ENCODE results near the gene CSNK1G2.

Gene CSNK1G2

DNA sequence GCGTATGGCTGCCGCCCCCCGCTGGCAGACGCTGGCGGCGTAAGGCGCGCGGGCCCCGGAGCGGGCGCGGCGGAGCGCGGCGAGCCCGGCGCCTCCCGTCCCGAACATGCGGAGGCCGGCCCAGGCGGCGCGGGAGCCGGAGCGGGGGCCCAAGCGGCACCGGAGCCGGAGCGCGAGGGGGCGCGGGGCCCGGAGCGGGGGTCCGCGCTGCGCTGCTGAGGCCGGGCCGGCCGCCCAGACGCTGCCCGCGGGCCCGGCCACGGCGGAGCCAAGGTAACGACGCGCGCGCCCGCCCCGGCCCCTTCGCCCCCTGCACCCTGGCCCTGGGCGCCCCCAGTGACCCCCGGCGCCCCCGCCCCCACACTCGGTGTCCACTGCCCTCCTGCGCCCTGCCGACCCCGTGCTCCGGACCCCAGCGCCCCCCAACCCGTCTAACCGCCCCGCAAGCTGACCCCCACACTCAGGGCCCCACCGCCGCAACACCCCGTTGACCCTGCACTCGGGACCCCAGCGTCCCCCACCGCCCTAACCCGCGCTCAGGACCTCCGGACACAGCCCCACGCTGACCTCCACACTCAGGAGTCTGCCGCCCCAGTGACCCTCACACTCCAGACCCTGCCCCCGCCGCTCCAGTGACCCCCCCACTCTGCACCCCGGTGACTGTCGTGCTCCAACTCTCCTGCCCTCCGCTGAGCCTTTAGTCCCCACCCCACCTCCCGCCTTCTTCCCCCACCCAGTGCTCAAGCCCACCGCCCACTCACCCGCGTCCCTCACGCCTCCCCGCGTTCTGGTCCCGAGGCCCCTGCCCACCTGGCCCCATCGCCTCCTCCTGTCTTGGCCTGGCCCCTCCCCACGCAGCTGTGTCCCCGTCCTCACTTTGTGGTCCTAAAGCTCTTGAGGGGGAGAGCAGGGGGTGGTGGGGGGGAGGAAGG, at the start of gene CSNK1G2:
CSNK1G2 (plus strand) TSS at position 27 of the 932 bp plus-strand sequence. CDS start 28,601 bp downstream, outside the sequence.
- peak in 3 of 58 donors; percentile 43 to 52 (median 52) for DNase-seq

DNA sequence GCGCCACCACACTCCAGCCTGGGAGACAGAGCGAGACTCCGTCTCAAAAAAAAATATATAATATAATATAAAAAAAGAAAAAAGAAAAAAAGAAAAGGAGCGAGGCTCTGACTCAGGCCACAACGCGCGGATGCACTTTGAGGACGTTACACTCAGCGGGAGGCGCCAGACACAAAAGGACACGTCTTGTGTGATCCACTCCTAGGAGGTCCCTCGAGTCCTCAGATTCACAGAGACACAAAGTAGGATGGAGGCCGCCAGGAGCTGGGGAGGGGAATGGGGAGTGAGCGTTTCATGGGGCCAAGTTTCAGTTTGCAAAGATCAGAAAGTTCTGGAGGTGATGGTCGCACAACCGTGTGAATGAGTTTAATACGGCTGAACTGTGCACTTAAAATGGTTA, 47.2 kb upstream of the CSNK1G2 start:
- DNase-seq, result no peak

- no peak for DNase-seq
Observed at GRCh38 chr19:1896508-1896907, 44.5 kb upstream of the CSNK1G2 start.

- DNase-seq, result peak in 8 of 58 donors; percentile 15 to 34 (median 23)
Observed at GRCh38 chr19:1901940-1902404, 39.0 kb upstream of the CSNK1G2 start.

- no peak for DNase-seq
Observed at GRCh38 chr19:1902923-1903322, 38.0 kb upstream of the CSNK1G2 start.

- DNase-seq, result no peak
Observed at GRCh38 chr19:1904860-1905109, 36.2 kb upstream of the CSNK1G2 start.

GRCh38 chr19:1905110-1905862, 35.7 kb upstream of the CSNK1G2 start, which contains the start of the genes ADAT3 and SCAMP4:
TSS of gene ADAT3 (plus strand) at chr19:1905399. CDS start at chr19:1912048, 6,649 bp downstream.
TSS of gene SCAMP4 (plus strand) at chr19:1905399. CDS start at chr19:1915020, 9,621 bp downstream.
- peak; percentile 51 to 99 (median 98) for DNase-seq

DNA sequence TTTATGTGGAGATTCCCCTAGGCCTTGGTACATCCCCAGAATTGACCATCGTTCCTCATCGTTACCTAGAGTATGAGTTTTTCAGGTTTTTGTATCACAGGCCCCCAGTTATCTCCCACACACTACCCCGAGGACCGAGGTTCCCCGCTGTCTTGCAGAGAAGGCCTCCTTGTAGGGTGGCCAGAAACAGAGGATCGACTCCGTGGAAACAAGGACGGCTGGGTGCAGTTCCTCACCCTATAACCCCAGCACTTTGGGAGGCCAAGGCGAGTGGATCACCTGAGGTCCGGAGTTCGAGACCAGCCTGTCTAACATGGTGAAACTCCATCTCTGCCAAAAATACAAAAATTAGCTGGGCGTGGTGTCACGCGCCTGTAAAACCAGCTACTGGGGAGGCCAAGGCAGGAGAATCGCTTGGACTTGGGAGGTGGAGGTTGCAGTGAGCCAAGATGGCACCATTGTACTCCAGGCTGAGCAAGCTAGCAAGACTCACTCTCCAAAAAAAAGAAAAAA, 35.1 kb upstream of the CSNK1G2 start:
- peak in 1 of 58 donors; percentile 27 for DNase-seq

- DNase-seq, result no peak
Observed at GRCh38 chr19:1906985-1907562, 33.9 kb upstream of the CSNK1G2 start.

DNA sequence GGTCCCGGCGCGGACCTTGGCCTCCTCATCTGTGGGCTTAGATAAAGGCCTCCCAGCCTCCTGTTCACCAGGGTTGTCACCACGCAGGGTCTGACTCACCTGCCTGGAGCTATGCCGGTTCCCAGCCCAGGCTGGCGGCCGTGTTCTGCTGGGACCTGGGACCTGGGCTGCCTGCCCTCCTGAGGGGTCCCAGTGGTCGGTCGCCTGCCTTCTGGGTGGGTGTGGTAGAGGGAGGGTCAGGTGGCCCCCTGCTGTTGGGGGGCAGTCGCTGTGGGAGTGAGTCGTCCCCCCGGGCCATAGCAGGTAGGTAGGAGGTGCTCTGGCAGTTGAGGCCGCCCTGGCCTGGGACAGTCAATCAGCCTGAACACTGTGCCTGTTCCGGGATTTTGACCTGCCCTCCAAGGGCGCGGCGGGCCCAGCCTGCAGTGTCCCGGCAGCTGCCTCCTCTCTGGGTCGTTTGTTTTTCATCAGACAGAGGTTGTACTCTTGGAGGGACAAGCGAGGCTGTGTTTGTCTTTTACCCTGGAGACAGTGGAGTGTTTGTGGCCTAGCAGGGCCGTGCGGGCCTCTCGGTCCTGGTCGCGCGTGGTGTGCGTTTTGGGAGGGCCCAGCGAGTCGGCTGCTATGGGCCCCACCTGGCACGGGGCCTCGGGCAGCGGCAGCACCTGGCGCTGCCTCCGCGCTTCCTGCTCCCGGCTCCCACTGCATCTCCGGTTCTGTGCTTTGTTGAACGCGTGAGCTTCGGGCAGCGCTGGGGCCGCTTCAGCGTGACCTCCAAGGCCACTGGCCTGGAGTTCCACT, 33.2 kb upstream of the CSNK1G2 start:
- peak in 25 of 58 donors; percentile 10 to 70 (median 44) for DNase-seq

DNA sequence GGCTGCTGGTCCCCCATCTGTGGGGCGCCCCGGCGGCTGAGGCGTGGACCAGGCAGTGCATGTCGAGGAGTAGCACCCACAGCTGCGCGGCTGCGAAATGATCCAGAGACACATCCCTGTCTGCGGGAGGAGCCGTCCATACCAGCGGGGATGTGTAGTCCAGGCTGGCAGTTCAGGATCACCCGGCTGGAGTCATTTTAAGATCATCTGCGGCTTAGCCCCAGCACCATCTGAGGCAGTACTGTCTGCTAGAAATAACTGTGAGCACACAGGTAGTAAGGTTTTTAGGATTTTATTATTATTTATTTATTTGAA, 32.7 kb upstream of the CSNK1G2 start:
- DNase-seq, result no peak

DNA sequence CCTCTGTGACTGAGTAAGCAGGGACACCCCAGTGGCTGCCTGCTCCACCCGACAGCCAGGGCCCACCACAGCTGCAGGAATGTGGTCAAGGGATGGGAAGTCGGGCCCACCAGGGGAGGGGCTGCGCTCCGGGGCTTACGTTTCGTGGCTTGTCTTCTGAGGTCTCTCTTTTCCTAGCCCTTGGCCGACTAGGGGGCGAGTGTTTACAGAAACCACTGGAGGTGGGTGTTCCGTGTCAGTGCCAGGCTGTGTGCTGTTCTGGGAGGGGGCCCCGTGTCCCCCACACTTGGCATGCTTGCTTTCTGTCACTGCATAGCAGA, 31.3 kb upstream of the CSNK1G2 start:
- DNase-seq, result peak in 1 of 58 donors; percentile 28

DNA sequence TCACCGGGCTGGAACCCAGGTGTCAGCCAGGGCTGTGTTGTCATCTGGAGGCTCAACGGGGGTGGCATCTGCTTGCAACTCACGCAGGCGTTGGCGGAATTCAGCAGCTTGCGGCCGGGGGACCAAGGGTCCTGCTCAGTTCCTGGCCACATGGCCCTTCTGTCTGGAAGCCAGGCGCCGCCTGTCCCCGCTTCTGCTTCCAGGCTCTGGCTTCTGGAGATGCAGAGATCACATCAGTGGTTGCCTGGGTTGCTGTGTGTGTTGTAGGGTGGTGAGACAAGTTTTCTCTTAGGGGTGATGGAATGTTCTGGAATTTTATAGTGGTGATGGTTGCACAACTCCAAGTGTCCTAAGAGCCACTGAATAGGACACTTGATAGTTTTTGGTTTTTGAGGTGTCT, 30.8 kb upstream of the CSNK1G2 start:
- peak in 15 of 58 donors; percentile 8 to 46 (median 22) for DNase-seq

DNA sequence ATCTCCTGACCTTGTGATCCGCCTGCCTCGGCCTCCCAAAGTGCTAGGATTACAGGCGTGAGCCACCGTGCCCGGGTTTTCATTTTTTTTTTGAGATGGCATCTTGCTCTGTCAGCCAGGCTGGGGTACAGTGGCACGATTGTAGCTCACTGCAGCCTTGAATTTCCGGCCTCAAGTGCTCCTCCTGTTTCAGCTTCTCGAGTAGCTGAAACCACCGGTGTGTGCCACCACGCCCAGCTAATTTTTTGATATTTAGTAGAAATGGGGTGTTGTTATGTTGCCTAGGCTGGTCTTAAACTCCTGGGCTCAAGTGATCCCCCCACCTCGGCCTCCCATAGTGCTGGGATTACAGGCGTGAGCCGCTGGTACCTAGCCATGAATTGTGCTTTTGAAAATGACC, 29.9 kb upstream of the CSNK1G2 start:
- DNase-seq, result no peak

DNA sequence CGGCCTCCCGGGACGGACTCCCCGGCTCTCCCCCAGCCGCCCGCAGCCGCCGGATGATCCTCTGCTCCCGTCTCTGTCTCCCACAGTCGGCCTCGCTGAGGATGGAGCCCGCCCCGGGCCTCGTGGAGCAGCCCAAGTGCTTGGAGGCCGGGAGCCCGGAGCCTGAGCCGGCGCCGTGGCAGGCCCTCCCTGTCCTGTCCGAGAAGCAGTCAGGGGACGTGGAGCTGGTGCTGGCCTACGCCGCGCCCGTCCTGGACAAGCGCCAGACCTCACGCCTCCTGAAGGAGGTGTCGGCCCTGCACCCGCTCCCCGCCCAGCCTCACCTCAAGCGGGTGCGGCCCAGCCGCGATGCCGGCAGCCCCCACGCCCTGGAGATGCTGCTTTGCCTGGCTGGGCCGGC, 29.0 kb upstream of the CSNK1G2 start:
- DNase-seq, result no peak

DNA sequence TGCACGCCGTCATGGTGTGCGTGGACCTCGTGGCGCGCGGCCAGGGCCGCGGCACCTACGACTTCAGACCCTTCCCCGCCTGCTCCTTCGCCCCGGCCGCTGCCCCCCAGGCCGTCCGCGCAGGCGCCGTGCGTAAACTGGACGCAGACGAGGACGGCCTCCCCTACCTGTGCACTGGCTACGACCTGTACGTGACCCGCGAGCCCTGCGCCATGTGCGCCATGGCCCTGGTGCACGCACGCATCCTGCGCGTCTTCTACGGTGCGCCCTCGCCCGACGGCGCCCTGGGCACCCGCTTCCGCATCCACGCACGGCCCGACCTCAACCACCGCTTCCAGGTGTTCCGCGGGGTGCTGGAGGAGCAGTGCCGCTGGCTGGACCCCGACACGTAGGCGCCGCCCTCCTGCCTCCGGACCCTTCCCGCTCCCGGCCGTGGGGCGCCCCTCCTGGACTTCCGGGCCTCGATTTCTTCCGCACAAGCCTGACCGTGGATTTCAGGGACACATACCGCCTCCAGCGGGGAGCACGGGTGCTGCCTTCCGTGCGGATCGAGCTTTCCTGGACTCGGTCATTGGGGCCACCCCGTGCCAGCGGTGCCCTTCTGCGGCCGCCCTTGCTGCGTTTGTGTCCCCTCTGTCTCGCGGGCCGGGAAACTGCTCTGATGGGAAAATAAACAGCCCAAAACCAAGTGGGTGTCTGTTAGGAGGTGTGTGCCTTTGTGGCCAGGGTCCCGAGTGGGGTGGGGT, 28.0 kb upstream of the CSNK1G2 start:
- no peak for DNase-seq

DNA sequence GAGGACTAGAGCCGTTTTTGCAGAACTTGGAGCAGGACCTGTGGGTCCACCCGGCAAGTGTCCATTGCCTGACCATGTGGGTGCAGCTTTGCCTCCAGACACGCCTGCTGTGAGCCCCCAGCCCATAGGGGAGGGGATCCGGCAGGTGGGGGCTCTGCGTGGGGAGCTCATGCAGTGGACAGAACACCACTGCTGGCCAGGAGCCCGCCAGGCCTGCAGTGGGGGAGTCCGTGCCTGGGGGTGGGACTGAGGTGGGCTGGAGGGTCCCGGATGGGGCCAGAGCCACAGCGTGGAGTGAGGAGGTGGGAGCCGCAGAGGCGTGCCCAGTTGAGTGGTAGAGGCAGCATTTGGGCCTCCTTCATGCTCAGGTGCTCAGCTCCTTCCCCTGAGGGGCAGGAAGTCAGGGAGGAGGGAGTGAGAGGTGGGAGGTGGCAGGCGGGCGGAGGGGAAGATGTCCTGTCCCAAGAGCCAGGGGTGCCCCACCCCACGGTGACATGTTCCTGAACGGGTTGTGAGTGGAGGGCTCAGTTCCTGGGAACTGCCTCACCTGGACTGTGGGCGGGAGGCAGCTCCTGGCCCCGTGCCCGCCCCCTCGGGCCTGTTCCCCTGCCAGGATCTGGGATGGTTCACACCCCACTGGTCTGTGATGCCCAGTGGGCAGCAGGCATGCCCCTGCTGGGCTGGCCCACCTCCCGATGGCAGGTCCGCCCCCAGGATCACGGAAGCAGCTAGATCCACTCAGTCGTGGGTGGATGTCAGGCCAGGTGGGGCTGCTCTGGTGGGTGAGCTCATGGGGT, 27.0 kb upstream of the CSNK1G2 start:
- DNase-seq, result no peak

DNA sequence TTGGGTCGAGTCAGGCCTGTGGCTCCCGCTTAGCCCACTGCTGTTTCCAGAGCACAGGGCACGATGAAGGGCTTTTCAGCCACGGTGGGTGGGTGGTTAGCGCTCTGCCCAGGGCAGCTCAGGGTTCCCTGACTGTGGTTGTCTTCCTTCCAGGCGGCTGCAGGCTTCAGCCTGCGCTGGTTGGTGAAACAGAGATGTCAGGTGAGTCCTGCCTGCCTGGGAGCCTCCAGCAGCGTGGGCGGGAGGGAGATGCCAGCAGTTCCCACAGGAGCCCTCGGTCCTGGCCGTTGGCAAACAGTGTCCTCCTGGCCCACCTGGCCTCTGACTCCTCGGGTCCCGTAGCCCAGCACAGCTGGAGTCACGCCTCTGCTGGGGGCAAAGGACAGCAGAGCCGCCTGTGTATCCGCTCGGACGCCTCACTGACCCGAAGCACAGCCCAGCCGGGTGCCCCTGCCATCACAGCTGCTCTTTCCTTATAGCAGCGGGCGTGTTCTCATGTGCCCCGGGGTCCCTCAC, 26.1 kb upstream of the CSNK1G2 start:
- no peak for DNase-seq

- no peak for DNase-seq
Observed at GRCh38 chr19:1917146-1917545, 23.8 kb upstream of the CSNK1G2 start.
